ENCODE measurements around the gene NOL3.

- TF ChIP-seq CTCF (IDR thresholded peaks at IDR 0.05; ENCODE audit: extremely low read depth in 1 of 2, insufficient read depth in 1 of 2, low read depth in 1 of 2, low read length in 2 of 2) (no peak), POLR2AphosphoS5 (IDR thresholded peaks at IDR 0.05; ENCODE audit: insufficient read depth, low read depth, low read length) (no peak), JUN (IDR thresholded peaks at IDR 0.05; ENCODE audit: borderline replicate concordance, insufficient read depth, insufficient read length, low read depth) (no peak), POLR2A (IDR thresholded peaks at IDR 0.05; ENCODE audit: low read depth, low read length) (no peak)
These were observed 19.7 kb downstream of the NOL3 start, which contains the start of gene EXOC3L1 for GRCh38 chr16:67190041-67190440.
